Neural cell (in vitro differentiated cells): Measurements from ENCODE around the gene CIZ1. TPM values are rescaled to one million over a fixed set of nuclear protein-coding genes. Genes with fewer than 3 reads are reported as not detected.

ENCODE experiments used
- H2AFZ ChIP-seq: fragments of 200-600, 300-800 bp; sonication (generic), shearing (Covaris generic); 2 replicates; pipeline ENCODE4 v1.6.0; 2014; ENCODE audit warnings: low read depth, mild to moderate bottlenecking, antibody characterized with exemption, low read length, moderate library complexity
- H3F3A ChIP-seq: fragments of 200-600 bp; shearing (Covaris generic); 2 replicates; pipeline ENCODE4 v1.6.1; 2016; ENCODE audit warnings: mild to moderate bottlenecking, moderate library complexity, mixed read lengths, antibody characterized with exemption, low read length; ENCODE audit not compliant: insufficient read depth, poor library complexity, severe bottlenecking
- H3K27ac ChIP-seq: fragments of 200-600, 300-800 bp; sonication (generic), shearing (Covaris generic); 2 replicates; pipeline ENCODE4 v1.5.1; 2014; ENCODE audit warnings: mild to moderate bottlenecking, low read length, moderate library complexity
- H3K27me3 ChIP-seq: fragments of 300-800, 200-600 bp; sonication (generic), shearing (Covaris generic); 2 replicates; pipeline ENCODE4 v1.6.0; 2014; ENCODE audit warnings: mild to moderate bottlenecking, low read depth, low read length, moderate library complexity; ENCODE audit not compliant: insufficient read depth
- H3K36me3 ChIP-seq: fragments of 300-800, 200-600 bp; sonication (generic), shearing (Covaris generic); 2 replicates; pipeline ENCODE4 v1.5.1; 2014; ENCODE audit warnings: mild to moderate bottlenecking, antibody characterized with exemption, low read length, moderate library complexity; ENCODE audit not compliant: insufficient read depth
- H3K4me2 ChIP-seq: fragments of 300-800, 200-600 bp; sonication (generic), shearing (Covaris generic); 2 replicates; pipeline ENCODE4 v1.6.0; 2014; ENCODE audit warnings: mild to moderate bottlenecking, low read length
- H3K4me3 ChIP-seq: fragments of 300-800, 200-600 bp; sonication (generic), shearing (Covaris generic); 2 replicates; pipeline ENCODE4 v1.5.1; 2014; ENCODE audit warnings: mild to moderate bottlenecking, low read length, moderate library complexity
- H3K79me2 ChIP-seq: fragments of 200-600 bp; shearing (Covaris generic); replicated peaks from 2 replicates; pipeline ENCODE4 v1.6.0; 2014; ENCODE audit warnings: mild to moderate bottlenecking, low read length, moderate library complexity; ENCODE audit not compliant: insufficient read depth
- H3K9ac ChIP-seq: fragments of 300-800, 200-600 bp; sonication (generic), shearing (Covaris generic); 2 replicates; pipeline ENCODE4 v1.6.1; 2016; ENCODE audit warnings: mild to moderate bottlenecking, low read length, mixed read lengths
- H3K9me2 ChIP-seq: fragments of 200-600 bp; shearing (Covaris generic); 2 replicates; pipeline ENCODE4 v1.6.1; 2016; ENCODE audit warnings: mild to moderate bottlenecking, low read length, mixed read lengths; ENCODE audit not compliant: insufficient read depth
- H3K9me3 ChIP-seq: fragments of 200-600, 300-800 bp; sonication (generic), shearing (Covaris generic); 2 replicates; pipeline ENCODE4 v1.6.1; 2016; ENCODE audit warnings: mild to moderate bottlenecking, mixed run types, low read length, moderate library complexity, mixed read lengths
- H4K20me1 ChIP-seq: fragments of 200-600 bp; shearing (Covaris generic); 2 replicates; pipeline ENCODE4 v1.6.1; 2016; ENCODE audit warnings: mild to moderate bottlenecking, mixed run types; ENCODE audit not compliant: insufficient read depth
- EP300 ChIP-seq: fragments of 450-650 bp; conservative IDR thresholded peaks from 2 replicates; pipeline ENCODE4 v1.6.1; 2014; ENCODE audit warnings: antibody characterized with exemption, mild to moderate bottlenecking, moderate library complexity; ENCODE audit not compliant: poor library complexity, severe bottlenecking
- EZH2 ChIP-seq: fragments of 200-600, 300-800 bp; shearing (Covaris generic), sonication (generic); IDR thresholded peaks from 2 replicates; pipeline ENCODE4 v1.6.1; 2014; ENCODE audit warnings: antibody characterized with exemption, low read length, borderline replicate concordance, mild to moderate bottlenecking; ENCODE audit not compliant: insufficient read depth, poor library complexity, severe bottlenecking
- MXI1 ChIP-seq: fragments of 450-650 bp; conservative IDR thresholded peaks from 2 replicates; pipeline ENCODE4 v1.6.1; 2014; ENCODE audit warnings: antibody characterized with exemption, mild to moderate bottlenecking; ENCODE audit not compliant: poor library complexity, severe bottlenecking
- POLR2AphosphoS5 ChIP-seq: IDR thresholded peaks from 2 replicates; pipeline ENCODE4 v1.6.1; 2012
- RAD21 ChIP-seq: fragments of 450-650 bp; conservative IDR thresholded peaks from 2 replicates; pipeline ENCODE4 v1.6.1; 2014; ENCODE audit warnings: antibody characterized with exemption, mild to moderate bottlenecking, moderate library complexity
- REST ChIP-seq: IDR thresholded peaks from 2 replicates; pipeline ENCODE4 v1.6.1; 2012; ENCODE audit warnings: borderline replicate concordance
- SMC3 ChIP-seq: fragments of 450-650 bp; conservative IDR thresholded peaks from 2 replicates; pipeline ENCODE4 v1.6.1; 2014; ENCODE audit warnings: antibody characterized with exemption, mild to moderate bottlenecking, moderate library complexity; ENCODE audit not compliant: poor library complexity
- TAF1 ChIP-seq: IDR thresholded peaks from 2 replicates; pipeline ENCODE4 v1.6.1; 2012; ENCODE audit warnings: low read depth
- polyA plus RNA-seq: library from polyadenylated mRNA; depleted of rRNA; stranded (reverse); fragments of >200 nt; gene quantifications from 2 replicates; pipeline ENCODE4 v1.2.3, GENCODE V29; 2014
- TF ChIP-seq, protein P1 (sequence below): fragments of 450-650 bp; IDR thresholded peaks from 2 replicates; pipeline ENCODE4 v1.5.1; 2014; ENCODE audit warnings: antibody characterized with exemption, mild to moderate bottlenecking, moderate library complexity; ENCODE audit not compliant: poor library complexity, severe bottlenecking

CIZ1 gene
- polyA plus RNA-seq, 1 donor from 2014 or later: 25.6 TPM

DNA sequence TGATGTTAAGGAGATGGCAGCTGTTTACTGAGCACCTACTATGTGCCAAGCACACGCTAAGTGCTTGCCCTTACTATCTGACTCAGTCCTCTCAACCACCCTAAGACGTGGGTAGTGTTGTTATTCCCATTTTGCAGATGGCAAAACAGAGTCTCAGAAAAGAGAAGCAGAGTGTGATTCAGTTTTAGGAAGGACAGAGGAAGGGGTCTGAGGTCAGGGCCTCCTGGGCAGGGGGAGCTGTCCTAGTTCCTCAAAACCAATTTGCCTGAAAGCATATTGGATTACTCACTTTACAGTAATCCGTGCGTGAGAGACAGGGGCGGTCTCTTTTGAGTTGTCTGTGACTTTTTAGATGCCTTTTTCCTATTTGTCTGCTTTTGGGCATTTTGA lies 35.0 kb upstream of the CIZ1 start:
- Histone ChIP-seq H3F3A (no peaks in the 10 kb centered on the region), H3K9ac (no peak overlapping the region), H3K27ac (no peak overlapping the region), H3K9me3 (no peaks in the 10 kb centered on the region), H3K79me2 (no peaks in the 10 kb centered on the region), H4K20me1 (no peaks in the 10 kb centered on the region), H3K27me3 (no peaks in the 10 kb centered on the region), H2AFZ (no peak overlapping the region), H3K9me2 (no peaks in the 10 kb centered on the region), H3K4me3 (no peak overlapping the region), H3K4me2 (no peak overlapping the region), H3K36me3 (peaks cover 4% of the 10 kb centered on the region)
- TF ChIP-seq RAD21 (no peak), MXI1 (no peak), SMC3 (no peak), EZH2 (no peak), POLR2AphosphoS5 (no peak), REST (no peak)
- TF ChIP-seq, protein P1, sequence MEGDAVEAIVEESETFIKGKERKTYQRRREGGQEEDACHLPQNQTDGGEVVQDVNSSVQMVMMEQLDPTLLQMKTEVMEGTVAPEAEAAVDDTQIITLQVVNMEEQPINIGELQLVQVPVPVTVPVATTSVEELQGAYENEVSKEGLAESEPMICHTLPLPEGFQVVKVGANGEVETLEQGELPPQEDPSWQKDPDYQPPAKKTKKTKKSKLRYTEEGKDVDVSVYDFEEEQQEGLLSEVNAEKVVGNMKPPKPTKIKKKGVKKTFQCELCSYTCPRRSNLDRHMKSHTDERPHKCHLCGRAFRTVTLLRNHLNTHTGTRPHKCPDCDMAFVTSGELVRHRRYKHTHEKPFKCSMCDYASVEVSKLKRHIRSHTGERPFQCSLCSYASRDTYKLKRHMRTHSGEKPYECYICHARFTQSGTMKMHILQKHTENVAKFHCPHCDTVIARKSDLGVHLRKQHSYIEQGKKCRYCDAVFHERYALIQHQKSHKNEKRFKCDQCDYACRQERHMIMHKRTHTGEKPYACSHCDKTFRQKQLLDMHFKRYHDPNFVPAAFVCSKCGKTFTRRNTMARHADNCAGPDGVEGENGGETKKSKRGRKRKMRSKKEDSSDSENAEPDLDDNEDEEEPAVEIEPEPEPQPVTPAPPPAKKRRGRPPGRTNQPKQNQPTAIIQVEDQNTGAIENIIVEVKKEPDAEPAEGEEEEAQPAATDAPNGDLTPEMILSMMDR: no peak

DNA sequence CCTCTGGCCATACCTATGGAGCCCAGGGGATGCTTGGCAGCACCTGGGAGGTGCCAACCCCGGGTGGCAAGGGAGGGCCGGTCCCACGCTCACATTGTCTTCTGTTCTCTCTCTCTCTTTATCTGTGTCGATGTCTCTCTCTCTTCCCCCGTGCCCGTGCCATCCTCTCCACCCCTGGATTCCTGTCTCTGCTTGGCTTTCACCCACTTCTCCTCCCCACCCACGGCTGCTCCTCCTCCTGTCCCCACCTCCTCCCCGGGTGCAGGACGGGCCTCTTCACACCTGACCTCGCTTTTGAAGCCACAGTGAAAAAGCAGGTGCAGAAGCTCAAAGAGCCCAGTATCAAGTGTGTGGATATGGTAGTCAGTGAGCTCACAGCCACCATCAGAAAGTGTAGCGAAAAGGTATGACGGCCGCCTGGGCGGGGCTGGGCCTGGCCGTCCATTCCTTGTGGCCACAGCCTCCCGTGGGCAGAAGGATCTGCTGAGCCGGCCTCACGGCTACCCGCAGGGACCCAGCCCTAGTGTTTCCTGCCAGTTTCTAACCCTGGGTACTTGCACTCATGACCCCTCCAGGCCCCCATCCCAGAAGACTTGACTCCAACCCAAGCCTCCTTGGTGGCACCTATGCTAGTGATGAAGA lies 34.5 kb upstream of the CIZ1 start:
- Histone ChIP-seq H3K36me3 (peaks cover 4% of the 10 kb centered on the region), H4K20me1 (no peaks in the 10 kb centered on the region), H3K9ac (no peak overlapping the region), H2AFZ (no peak overlapping the region), H3K4me3 (no peak overlapping the region), H3F3A (no peaks in the 10 kb centered on the region), H3K4me2 (no peak overlapping the region), H3K9me2 (no peaks in the 10 kb centered on the region), H3K27me3 (no peaks in the 10 kb centered on the region), H3K9me3 (no peaks in the 10 kb centered on the region), H3K79me2 (no peaks in the 10 kb centered on the region), H3K27ac (no peak overlapping the region)
- TF ChIP-seq SMC3: no peak
- TF ChIP-seq REST: no peak
- TF ChIP-seq, protein P1: no peak
- TF ChIP-seq RAD21: no peak
- no peak for TF ChIP-seq POLR2AphosphoS5
- no peak for TF ChIP-seq TAF1
- no peak for TF ChIP-seq MXI1
- no peak for TF ChIP-seq EP300
- TF ChIP-seq EZH2: no peak
